ENCODE measurements around the gene AMDHD2.

AMDHD2 gene

GRCh38 chr16:2483939-2484897 is 36.0 kb upstream of the AMDHD2 start:
- no peak for DNase-seq (ENCODE audit: low spot score)

- no peak for DNase-seq (ENCODE audit: low spot score)
These were observed 35.2 kb upstream of the AMDHD2 start for GRCh38 chr16:2484898-2485508.

- DNase-seq (ENCODE audit: low spot score), result no peak
These were observed 34.2 kb upstream of the AMDHD2 start for GRCh38 chr16:2485811-2486507.

- no peak for DNase-seq (ENCODE audit: low spot score)
These were observed 33.3 kb upstream of the AMDHD2 start for GRCh38 chr16:2486645-2487516.

- no peak for DNase-seq (ENCODE audit: low spot score)
These were observed 32.7 kb upstream of the AMDHD2 start for GRCh38 chr16:2487517-2487842.

- no peak for DNase-seq (ENCODE audit: low spot score)
These were observed 32.2 kb upstream of the AMDHD2 start for GRCh38 chr16:2487903-2488531.

GRCh38 chr16:2489581-2489980 is 30.6 kb upstream of the AMDHD2 start:
- DNase-seq (ENCODE audit: low spot score), result no peak

GRCh38 chr16:2490190-2491105 is 29.7 kb upstream of the AMDHD2 start:
- no peak for DNase-seq (ENCODE audit: low spot score)

- DNase-seq (ENCODE audit: low spot score), result no peak
These were observed 27.9 kb upstream of the AMDHD2 start for GRCh38 chr16:2492292-2492691.

- no peak for DNase-seq (ENCODE audit: low spot score)
These were observed 26.6 kb upstream of the AMDHD2 start for GRCh38 chr16:2493605-2494004.

- DNase-seq (ENCODE audit: low spot score), result no peak
These were observed 25.6 kb upstream of the AMDHD2 start for GRCh38 chr16:2494616-2495015.

GRCh38 chr16:2495041-2495440 is 25.1 kb upstream of the AMDHD2 start:
- DNase-seq (ENCODE audit: low spot score), result no peak

GRCh38 chr16:2496223-2497115 is 23.7 kb upstream of the AMDHD2 start:
- DNase-seq (ENCODE audit: low spot score), result no peak

- no peak for DNase-seq (ENCODE audit: low spot score)
These were observed 23.0 kb upstream of the AMDHD2 start for GRCh38 chr16:2497116-2497630.

- no peak for DNase-seq (ENCODE audit: low spot score)
These were observed 22.3 kb upstream of the AMDHD2 start for GRCh38 chr16:2497695-2498484.

- DNase-seq (ENCODE audit: low spot score), result no peak
These were observed 21.5 kb upstream of the AMDHD2 start for GRCh38 chr16:2498531-2499253.

GRCh38 chr16:2499454-2499853 is 20.7 kb upstream of the AMDHD2 start:
- DNase-seq (ENCODE audit: low spot score), result no peak

Data from kidney capillary endothelial cell (primary cell).